Measurements from ENCODE around the gene KCP.

- TF ChIP-seq, protein P1, sequence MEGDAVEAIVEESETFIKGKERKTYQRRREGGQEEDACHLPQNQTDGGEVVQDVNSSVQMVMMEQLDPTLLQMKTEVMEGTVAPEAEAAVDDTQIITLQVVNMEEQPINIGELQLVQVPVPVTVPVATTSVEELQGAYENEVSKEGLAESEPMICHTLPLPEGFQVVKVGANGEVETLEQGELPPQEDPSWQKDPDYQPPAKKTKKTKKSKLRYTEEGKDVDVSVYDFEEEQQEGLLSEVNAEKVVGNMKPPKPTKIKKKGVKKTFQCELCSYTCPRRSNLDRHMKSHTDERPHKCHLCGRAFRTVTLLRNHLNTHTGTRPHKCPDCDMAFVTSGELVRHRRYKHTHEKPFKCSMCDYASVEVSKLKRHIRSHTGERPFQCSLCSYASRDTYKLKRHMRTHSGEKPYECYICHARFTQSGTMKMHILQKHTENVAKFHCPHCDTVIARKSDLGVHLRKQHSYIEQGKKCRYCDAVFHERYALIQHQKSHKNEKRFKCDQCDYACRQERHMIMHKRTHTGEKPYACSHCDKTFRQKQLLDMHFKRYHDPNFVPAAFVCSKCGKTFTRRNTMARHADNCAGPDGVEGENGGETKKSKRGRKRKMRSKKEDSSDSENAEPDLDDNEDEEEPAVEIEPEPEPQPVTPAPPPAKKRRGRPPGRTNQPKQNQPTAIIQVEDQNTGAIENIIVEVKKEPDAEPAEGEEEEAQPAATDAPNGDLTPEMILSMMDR (conservative IDR thresholded peaks at IDR 0.05; ENCODE audit: low read length) = no peak
- TF ChIP-seq EZH2phosphoT487 (IDR thresholded peaks at IDR 0.05; ENCODE audit: borderline replicate concordance, low read depth, low read length) = no peak
These were observed 70.0 kb downstream of the KCP start for GRCh38 chr7:128840326-128841170.
